Mesenchymal stem cell (in vitro differentiated cells and primary cell): ENCODE data around the gene FAM24B.

Experiments used
- DNase-seq: peaks from one replicate; pipeline ENCODE4 v3.0.0-alpha.2; 2013
- H2AFZ ChIP-seq: one replicate; pipeline ENCODE4 v1.6.1; 2013; ENCODE audit warnings: low read depth, mild to moderate bottlenecking, control low read depth, inconsistent platforms, low read length, moderate library complexity
- H2AK5ac ChIP-seq: 2 replicates; pipeline ENCODE4 v1.6.1; 2013; ENCODE audit warnings: low read length, moderate library complexity, mild to moderate bottlenecking, inconsistent platforms; ENCODE audit not compliant: severe bottlenecking
- H2BK120ac ChIP-seq: one replicate; pipeline ENCODE4 v1.6.1; 2013; ENCODE audit warnings: low read depth, mild to moderate bottlenecking, inconsistent platforms, low read length, moderate library complexity
- H2BK12ac ChIP-seq, 2 experiments: one replicate each; pipeline ENCODE4 v1.6.1; 2013; ENCODE audit warnings: inconsistent platforms in 2 of 2, low read length in 2 of 2, mild to moderate bottlenecking in 2 of 2, moderate library complexity in 2 of 2, control low read depth in 1 of 2
- H2BK15ac ChIP-seq: one replicate; pipeline ENCODE4 v1.6.1; 2013; ENCODE audit warnings: mild to moderate bottlenecking, low read depth, inconsistent platforms; ENCODE audit not compliant: poor library complexity, severe bottlenecking
- H2BK5ac ChIP-seq: 2 replicates; pipeline ENCODE4 v1.6.1; 2013; ENCODE audit warnings: low read depth, mild to moderate bottlenecking, low read length, control low read depth, inconsistent platforms; ENCODE audit not compliant: poor library complexity, severe bottlenecking
- H3K14ac ChIP-seq, 2 experiments: one replicate each; pipeline ENCODE4 v1.6.1; 2013; ENCODE audit warnings: inconsistent platforms in 2 of 2, low read length in 2 of 2, control low read depth in 1 of 2, mild to moderate bottlenecking in 1 of 2, moderate library complexity in 1 of 2
- H3K18ac ChIP-seq, 2 experiments: one replicate each; pipeline ENCODE4 v1.6.1; 2013; ENCODE audit warnings: inconsistent platforms in 2 of 2, low read length in 2 of 2, control low read depth in 1 of 2, low read depth in 1 of 2, mild to moderate bottlenecking in 1 of 2
- H3K23ac ChIP-seq, 2 experiments: one replicate each; pipeline ENCODE4 v1.6.1; 2013; ENCODE audit warnings: inconsistent platforms in 2 of 2, low read length in 2 of 2, mild to moderate bottlenecking in 2 of 2, moderate library complexity in 2 of 2, control low read depth in 1 of 2
- H3K27ac ChIP-seq: 2 replicates; pipeline ENCODE4 v1.5.1; 2013; ENCODE audit warnings: mild to moderate bottlenecking, moderate library complexity, low read length, control low read depth, inconsistent platforms; ENCODE audit not compliant: poor library complexity, severe bottlenecking
- H3K27me3 ChIP-seq, 2 experiments: 2 replicates each; pipeline versions ENCODE4 v1.6.1 to v1.7.0; 2013; ENCODE audit warnings: low read length in 2 of 2, mild to moderate bottlenecking in 2 of 2, moderate library complexity in 2 of 2, control low read depth in 1 of 2, inconsistent platforms in 1 of 2; ENCODE audit not compliant: control insufficient read depth in 1 of 2, insufficient read depth in 1 of 2
- H3K36me3 ChIP-seq, 2 experiments: 2 replicates each; pipeline versions ENCODE4 v1.6.1 to v1.7.0; 2013; ENCODE audit warnings: low read length in 2 of 2, control low read depth in 1 of 2, inconsistent platforms in 1 of 2, low read depth in 1 of 2, mild to moderate bottlenecking in 1 of 2; ENCODE audit not compliant: insufficient read depth in 2 of 2, control insufficient read depth in 1 of 2
- H3K4ac ChIP-seq, 2 experiments: one replicate each; pipeline ENCODE4 v1.6.1; 2013; ENCODE audit warnings: inconsistent platforms in 2 of 2, low read length in 2 of 2, mild to moderate bottlenecking in 2 of 2, moderate library complexity in 2 of 2, control low read depth in 1 of 2, low read depth in 1 of 2
- H3K4me1 ChIP-seq: 2 replicates; pipeline ENCODE4 v1.6.1; 2013; ENCODE audit warnings: low read depth, low read length, control low read depth; ENCODE audit not compliant: control insufficient read depth, insufficient read depth
- H3K4me2 ChIP-seq: 2 replicates; pipeline ENCODE4 v1.6.1; 2013; ENCODE audit warnings: low read length, mild to moderate bottlenecking, inconsistent platforms; ENCODE audit not compliant: poor library complexity, severe bottlenecking
- H3K4me3 ChIP-seq, 2 experiments: 2 replicates each; pipeline versions ENCODE4 v1.5.1 to v1.7.0; 2013; ENCODE audit warnings: low read length in 2 of 2, mild to moderate bottlenecking in 2 of 2, control low read depth in 1 of 2, low read depth in 1 of 2; ENCODE audit not compliant: insufficient read depth in 1 of 2
- H3K79me1 ChIP-seq: replicated peaks from 2 replicates; pipeline ENCODE4 v1.6.1; 2013; ENCODE audit warnings: mild to moderate bottlenecking, control low read depth, low read length, inconsistent platforms; ENCODE audit not compliant: poor library complexity, severe bottlenecking
- H3K9ac ChIP-seq: 2 replicates; pipeline ENCODE4 v1.7.0; 2013; ENCODE audit warnings: mild to moderate bottlenecking, low read length, moderate library complexity
- H3K9me3 ChIP-seq: 2 replicates; pipeline ENCODE4 v1.7.0; 2013; ENCODE audit warnings: mild to moderate bottlenecking, low read length; ENCODE audit not compliant: control insufficient read depth
- H4K8ac ChIP-seq: one replicate; pipeline ENCODE4 v1.6.1; 2013; ENCODE audit warnings: inconsistent platforms, mild to moderate bottlenecking, low read length, moderate library complexity
- H4K91ac ChIP-seq: one replicate; pipeline ENCODE4 v1.6.1; 2013; ENCODE audit warnings: mild to moderate bottlenecking, low read length, inconsistent platforms
- WGBS: methylation state at CpG from one replicate; pipeline ENCODE4 v1.1.7; 2013; ENCODE audit warnings: mixed read lengths; 5-methylcytosine and 5-hydroxymethylcytosine counted together

The FAM24B gene

GRCh38 chr10:122814493-122814892 lies 64.9 kb downstream of the FAM24B start:
- Histone ChIP-seq H3K9ac (no peak overlapping the region), H3K27ac (no peak overlapping the region), H3K36me3 (no peaks in the 10 kb centered on the region), H2BK5ac (no peak overlapping the region), H3K4me2 (no peak overlapping the region), H2BK120ac (no peak overlapping the region), H2AK5ac (no peak overlapping the region), H3K27me3 (peaks cover 0 to 26% of the 10 kb centered on the region in 2 experiments), H4K8ac (no peak overlapping the region), H3K4ac (no peak overlapping the region), H3K4me3 (no peak overlapping the region), H3K79me1 (no peaks in the 10 kb centered on the region), H3K18ac (no peak overlapping the region), H2BK12ac (no peak overlapping the region), H2AFZ (no peak overlapping the region), H3K14ac (no peak overlapping the region), H2BK15ac (no peak overlapping the region), H3K4me1 (no peaks in the 10 kb centered on the region), H3K23ac (no peak overlapping the region), H3K9me3 (no peaks in the 10 kb centered on the region), H4K91ac (no peak overlapping the region)
- 43% methylated on average over 2 of the region's 2 CpGs for WGBS
- no peak for DNase-seq

- Histone ChIP-seq H2BK12ac (no peak overlapping the region), H3K4me3 (no peak overlapping the region), H4K8ac (no peak overlapping the region), H3K23ac (no peak overlapping the region), H2AK5ac (no peak overlapping the region), H3K4ac (no peak overlapping the region), H2BK5ac (no peak overlapping the region), H3K9me3 (no peaks in the 10 kb centered on the region), H3K79me1 (no peaks in the 10 kb centered on the region), H3K36me3 (no peaks in the 10 kb centered on the region), H2BK120ac (no peak overlapping the region), H2BK15ac (no peak overlapping the region), H3K18ac (no peak overlapping the region), H3K14ac (no peak overlapping the region), H3K27me3 (peaks cover 0 to 8% of the 10 kb centered on the region in 2 experiments), H3K4me1 (no peaks in the 10 kb centered on the region), H4K91ac (no peak overlapping the region), H3K27ac (no peak overlapping the region), H2AFZ (no peak overlapping the region), H3K4me2 (no peak overlapping the region), H3K9ac (no peak overlapping the region)
- 49% methylated on average over 4 of the region's 4 CpGs for WGBS
- no peak for DNase-seq
Observed at GRCh38 chr10:122812751-122813150, 66.6 kb downstream of the FAM24B start.

- Histone ChIP-seq H3K27me3 (no peaks in the 10 kb centered on the region), H2AFZ (no peak overlapping the region), H3K9ac (no peak overlapping the region), H2BK5ac (no peak overlapping the region), H2BK12ac (no peak overlapping the region), H3K23ac (no peak overlapping the region), H3K4me3 (no peak overlapping the region), H3K4me2 (no peak overlapping the region), H2BK120ac (no peak overlapping the region), H2AK5ac (no peak overlapping the region), H2BK15ac (no peak overlapping the region), H3K27ac (no peak overlapping the region), H3K9me3 (no peaks in the 10 kb centered on the region), H3K36me3 (no peaks in the 10 kb centered on the region), H3K4me1 (no peaks in the 10 kb centered on the region), H3K79me1 (no peaks in the 10 kb centered on the region), H4K8ac (no peak overlapping the region), H3K4ac (no peak overlapping the region), H3K18ac (no peak overlapping the region), H4K91ac (no peak overlapping the region), H3K14ac (no peak overlapping the region)
- WGBS: 77% methylated on average over 7 of the region's 7 CpGs
- no peak for DNase-seq
Observed at GRCh38 chr10:122802282-122802681, 77.1 kb downstream of the FAM24B start.
